ENCODE data around the gene CMTM4.
"Not testable (repeated sequence)": the region's sequence is repeated elsewhere in the genome, so short reads cannot be mapped to it uniquely, and the experiment has no call there.

The CMTM4 gene

GRCh38 chr16:66592814-66593213 lies 103.7 kb downstream of the CMTM4 start:
- DNase-seq (ENCODE audit: low spot score) = no peak

- no peak for DNase-seq (ENCODE audit: low spot score)
These were observed 104.3 kb downstream of the CMTM4 start for GRCh38 chr16:66592241-66592640.

- no peak for DNase-seq (ENCODE audit: low spot score)
These were observed 105.5 kb downstream of the CMTM4 start for GRCh38 chr16:66591018-66591417.

GRCh38 chr16:66590322-66590721 lies 106.2 kb downstream of the CMTM4 start:
- no peak for DNase-seq (ENCODE audit: low spot score)

GRCh38 chr16:66588981-66589713 lies 107.4 kb downstream of the CMTM4 start:
- peak; percentile 74 for DNase-seq (ENCODE audit: low spot score)

GRCh38 chr16:66587881-66588600 lies 108.5 kb downstream of the CMTM4 start:
- no peak for DNase-seq (ENCODE audit: low spot score)

- DNase-seq (ENCODE audit: low spot score) = peak; percentile 42
These were observed 110.9 kb downstream of the CMTM4 start for GRCh38 chr16:66585481-66586239.

- DNase-seq (ENCODE audit: low spot score) = no peak
These were observed 115.1 kb downstream of the CMTM4 start for GRCh38 chr16:66581246-66581952.

GRCh38 chr16:66580605-66581209 lies 115.8 kb downstream of the CMTM4 start:
- DNase-seq (ENCODE audit: low spot score) = no peak

- no peak for DNase-seq (ENCODE audit: low spot score)
These were observed 117.7 kb downstream of the CMTM4 start, which contains the start of gene CMTM2 for GRCh38 chr16:66578651-66579531. CMTM2 (plus strand) TSS chr16:66579463; CDS start chr16:66579608, 145 bp downstream.

GRCh38 chr16:66576296-66576695 lies 120.2 kb downstream of the CMTM4 start:
- no peak for DNase-seq (ENCODE audit: low spot score)

GRCh38 chr16:66575060-66575459 lies 121.5 kb downstream of the CMTM4 start:
- no peak for DNase-seq (ENCODE audit: low spot score)

- no peak for DNase-seq (ENCODE audit: low spot score)
These were observed 122.0 kb downstream of the CMTM4 start for GRCh38 chr16:66574531-66574930.

GRCh38 chr16:66574081-66574480 lies 122.5 kb downstream of the CMTM4 start:
- no peak for DNase-seq (ENCODE audit: low spot score)

- no peak for DNase-seq (ENCODE audit: low spot score)
These were observed 124.2 kb downstream of the CMTM4 start for GRCh38 chr16:66572356-66572755.

- DNase-seq (ENCODE audit: low spot score) = no peak
These were observed 126.6 kb downstream of the CMTM4 start for GRCh38 chr16:66569827-66570405.

GRCh38 chr16:66569131-66569530 lies 127.4 kb downstream of the CMTM4 start:
- no peak for DNase-seq (ENCODE audit: low spot score)

GRCh38 chr16:66568355-66568754 lies 128.2 kb downstream of the CMTM4 start:
- no peak for DNase-seq (ENCODE audit: low spot score)

GRCh38 chr16:66567270-66567669 lies 129.3 kb downstream of the CMTM4 start:
- not testable (repeated sequence) for DNase-seq (ENCODE audit: low spot score)
